Measurements from ENCODE around the gene MBL2.

- TF ChIP-seq ZFP3 (CRISPR knock-in tag; IDR thresholded peaks at IDR 0.05) (no peak), ZNF565 (CRISPR knock-in tag; conservative IDR thresholded peaks at IDR 0.05; ENCODE audit: low read depth) (no peak), ISL1 (CRISPR knock-in tag; IDR thresholded peaks at IDR 0.05) (no peak), TOX (CRISPR knock-in tag; IDR thresholded peaks at IDR 0.05; ENCODE audit: borderline replicate concordance) (no peak), CSRNP3 (CRISPR knock-in tag; IDR thresholded peaks at IDR 0.05) (no peak)
Measured at GRCh38 chr10:52739380-52740154, 33.0 kb downstream of the MBL2 start.

Measured in SK-N-SH treated with all-trans-retinoic acid at 6 μM for 48 hours (cell line).